GM18861 (cell line): ENCODE results near the gene EI24.
"Not testable (repeated sequence)": the region's sequence is repeated elsewhere in the genome, so short reads cannot be mapped to it uniquely, and the experiment has no call there.

Experiments
- ATAC-seq: cut with Tn5 transposase; IDR thresholded peaks from one replicate; pipeline ENCODE4 v1.9.1; 2021; ENCODE audit not compliant: unreplicated experiment

EI24 gene

DNA sequence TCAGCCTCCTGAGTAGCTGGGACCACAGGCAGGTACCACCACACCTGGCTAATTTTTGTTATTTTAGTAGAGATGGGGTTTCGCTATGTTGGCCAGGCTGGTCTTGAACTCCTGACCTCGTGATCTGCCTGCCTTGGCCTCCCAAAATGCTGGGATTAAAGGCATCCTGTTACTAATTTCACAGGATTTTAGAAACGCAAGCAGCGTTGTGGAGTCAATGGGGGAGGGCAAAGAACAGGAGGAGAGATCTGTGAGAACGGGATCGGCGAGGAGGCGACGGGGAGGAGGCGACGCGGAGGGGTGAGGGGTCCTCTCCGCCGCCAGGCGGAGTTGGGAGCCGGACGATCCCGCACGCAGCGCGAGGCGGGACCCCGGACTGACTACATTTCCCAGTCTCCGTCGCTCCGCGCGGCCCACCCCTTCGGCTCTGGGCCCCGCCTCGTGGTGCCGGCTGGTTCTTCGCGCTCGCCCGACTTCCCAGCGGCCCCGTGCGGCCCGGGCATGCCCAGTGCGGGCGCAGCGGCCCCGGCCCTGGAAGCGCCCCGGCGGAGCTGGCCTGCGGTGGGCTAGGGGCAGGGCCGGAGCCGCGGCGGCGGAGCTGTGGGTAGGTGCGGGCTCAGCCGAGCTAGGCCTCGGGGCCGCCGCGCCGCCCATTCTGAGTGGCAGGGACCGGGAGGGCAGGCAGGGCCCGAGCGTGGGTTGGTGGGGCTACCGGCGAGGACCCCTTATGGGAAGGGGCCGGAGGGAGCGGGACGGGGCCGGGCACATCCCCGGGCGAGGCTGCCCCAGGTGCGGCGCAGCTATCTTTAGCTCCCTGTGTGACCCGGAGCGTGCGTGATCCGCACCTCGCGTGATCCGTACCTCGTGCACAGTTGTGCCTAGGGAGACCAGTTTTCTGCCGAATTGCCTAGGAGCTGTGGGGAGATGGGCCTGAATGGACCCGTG, at the start of gene EI24:
Gene EI24 (plus strand): TSS at position 508 of the 945 bp plus-strand sequence. CDS start 3,051 bp downstream, outside the sequence.
- peak; percentile 97 for ATAC-seq

DNA sequence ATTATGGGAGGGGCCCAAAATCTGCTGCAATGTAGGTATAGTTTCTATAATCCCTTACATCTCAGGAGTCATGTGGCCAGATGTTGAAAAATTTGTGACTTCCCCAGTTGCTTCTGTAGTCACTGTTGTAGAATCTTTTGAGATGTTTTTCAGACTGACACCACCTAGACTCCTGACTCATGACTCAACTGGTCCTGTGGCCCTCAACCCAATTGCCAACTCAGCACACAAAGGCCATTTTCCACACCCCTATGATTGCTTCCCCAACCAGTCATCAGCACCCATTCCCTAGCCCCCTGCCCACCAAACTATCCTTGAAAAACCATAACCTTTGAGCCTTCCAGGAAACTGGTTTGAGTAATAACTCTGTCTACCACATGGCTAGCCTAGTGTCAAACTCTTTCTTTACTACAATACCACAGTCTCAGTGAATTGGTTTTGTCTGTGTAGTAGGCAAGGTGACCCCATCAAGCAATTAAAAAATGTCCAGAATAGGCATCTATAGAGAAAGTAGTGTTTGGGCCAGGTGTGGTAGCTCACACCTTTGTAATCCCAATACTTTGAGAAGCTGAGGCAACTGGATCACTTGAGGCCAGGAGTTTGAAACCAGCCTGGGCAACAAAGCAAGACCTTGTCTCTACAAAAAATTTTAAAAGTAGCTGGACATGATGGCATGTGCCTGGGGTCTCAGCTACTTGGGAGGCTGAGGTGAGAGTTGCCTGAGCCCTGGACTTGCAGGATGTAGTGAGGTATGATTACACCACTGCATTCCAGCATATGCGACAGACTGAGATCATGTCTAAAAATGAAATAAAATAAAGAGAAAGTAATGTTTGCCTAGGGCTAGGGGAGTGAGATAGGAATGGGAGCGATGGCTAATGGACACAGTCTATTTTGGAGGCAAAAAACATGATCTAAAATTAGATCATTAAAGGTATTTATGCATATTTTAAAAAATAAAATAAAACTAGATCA, 49.1 kb upstream of the EI24 start:
- no peak for ATAC-seq

DNA sequence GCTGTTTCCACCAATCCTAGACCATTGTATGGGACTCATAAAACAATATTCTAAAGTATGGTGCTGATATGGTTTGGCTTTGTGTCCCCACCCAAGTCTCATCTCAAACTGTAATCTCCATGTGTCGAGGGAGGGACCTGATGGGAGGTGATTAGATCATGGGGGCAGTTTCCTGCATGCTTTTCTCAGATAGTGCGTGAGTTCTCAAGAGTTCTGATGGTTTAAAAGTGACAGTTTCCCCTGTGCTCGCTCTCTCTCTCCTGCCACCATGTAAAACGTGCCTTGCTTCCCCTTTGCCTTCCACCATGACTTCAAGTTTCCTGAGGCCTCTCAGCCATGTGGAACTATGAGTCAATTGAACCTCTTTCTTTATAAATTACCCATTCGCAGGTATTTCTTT, 44.0 kb upstream of the EI24 start:
- no peak for ATAC-seq

DNA sequence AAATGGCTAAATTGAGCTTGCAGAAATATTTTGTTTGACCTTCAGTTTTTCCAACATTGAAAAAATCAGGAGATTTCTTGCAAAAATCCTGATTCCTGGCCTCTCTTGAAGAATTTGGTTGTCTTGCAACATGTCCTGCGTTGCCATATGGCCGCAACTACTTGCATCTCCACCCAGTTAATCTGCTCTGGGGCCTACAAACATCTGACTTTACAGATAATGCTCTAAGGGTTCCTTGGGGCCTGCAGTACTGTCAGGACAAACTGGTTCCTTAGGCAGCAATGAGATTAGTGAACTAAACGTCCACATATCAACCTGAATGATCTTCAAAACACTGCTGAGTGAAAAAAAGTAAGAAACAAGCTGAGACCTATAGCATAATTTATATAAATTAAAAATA, 36.6 kb upstream of the EI24 start:
- no peak for ATAC-seq

DNA sequence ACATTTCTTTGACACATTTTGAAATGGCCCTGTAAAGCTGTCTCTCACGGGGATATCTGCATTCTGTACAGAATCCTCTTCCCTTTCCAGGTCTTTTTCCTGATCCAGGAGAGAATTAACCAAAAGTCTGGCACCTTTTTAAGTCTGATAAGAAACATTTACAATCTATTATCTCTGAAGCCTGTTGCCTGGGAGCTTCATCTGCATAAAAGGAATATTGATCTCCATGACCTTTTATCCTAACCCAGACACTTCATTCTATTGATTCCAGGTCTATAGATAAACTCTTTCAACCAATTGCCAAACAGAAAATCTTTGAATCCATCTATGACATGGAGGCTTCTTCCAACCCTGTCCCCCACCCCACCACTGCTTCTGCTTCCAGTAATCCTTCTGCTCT, 33.7 kb upstream of the EI24 start:
- no peak for ATAC-seq

DNA sequence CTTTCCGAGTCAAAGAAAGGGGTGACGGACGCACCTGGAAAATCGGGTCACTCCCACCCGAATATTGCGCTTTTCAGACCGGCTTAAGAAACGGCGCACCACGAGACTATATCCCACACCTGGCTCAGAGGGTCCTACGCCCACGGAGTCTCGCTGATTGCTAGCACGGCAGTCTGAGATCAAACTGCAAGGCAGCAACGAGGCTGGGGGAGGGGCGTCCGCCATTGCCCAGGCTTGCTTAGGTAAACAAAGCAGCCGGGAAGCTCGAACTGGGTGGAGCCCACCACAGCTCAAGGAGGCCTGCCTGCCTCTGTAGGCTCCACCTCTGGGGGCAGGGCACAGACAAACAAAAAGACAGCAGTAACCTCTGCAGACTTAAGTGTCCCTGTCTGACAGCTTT, 32.4 kb upstream of the EI24 start:
- ATAC-seq, result not testable (repeated sequence)

DNA sequence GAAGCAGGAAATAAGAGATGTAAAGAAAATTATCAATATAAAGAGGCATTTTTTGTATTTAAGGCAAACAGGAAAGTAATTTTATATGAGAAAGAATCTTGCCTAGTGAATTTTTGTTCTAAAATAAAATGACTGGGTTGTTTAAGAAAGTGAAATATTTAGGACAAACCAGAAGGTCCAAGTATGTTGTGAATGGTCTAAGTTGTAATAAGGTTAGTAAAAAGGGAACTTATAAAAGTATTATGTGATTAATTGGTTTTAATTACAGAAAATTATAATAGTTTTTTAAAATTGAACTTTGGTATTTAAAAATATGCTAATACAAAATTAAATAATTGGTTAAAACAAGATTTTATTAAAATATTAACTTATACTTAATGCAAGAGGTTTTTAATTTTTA, 26.6 kb upstream of the EI24 start:
- no peak for ATAC-seq

DNA sequence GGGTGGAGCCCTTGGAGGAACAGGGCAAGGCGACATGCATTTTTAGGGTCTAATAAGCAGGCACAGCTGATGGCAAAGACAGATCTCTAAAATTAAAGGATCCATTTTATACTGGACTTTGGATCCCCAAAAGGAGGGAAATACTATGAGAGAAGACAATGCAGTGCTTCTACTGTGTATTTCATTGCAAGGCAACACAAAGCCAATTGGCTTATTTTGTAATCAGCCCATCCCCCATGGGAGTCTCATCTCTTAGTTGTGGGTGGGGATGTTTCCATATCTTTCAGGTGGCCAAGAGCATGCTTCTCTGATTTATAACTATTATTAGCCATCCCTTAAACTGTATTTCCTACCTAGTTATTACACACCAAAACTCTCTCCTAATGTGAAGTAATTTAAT, 18.5 kb upstream of the EI24 start:
- ATAC-seq, result no peak

DNA sequence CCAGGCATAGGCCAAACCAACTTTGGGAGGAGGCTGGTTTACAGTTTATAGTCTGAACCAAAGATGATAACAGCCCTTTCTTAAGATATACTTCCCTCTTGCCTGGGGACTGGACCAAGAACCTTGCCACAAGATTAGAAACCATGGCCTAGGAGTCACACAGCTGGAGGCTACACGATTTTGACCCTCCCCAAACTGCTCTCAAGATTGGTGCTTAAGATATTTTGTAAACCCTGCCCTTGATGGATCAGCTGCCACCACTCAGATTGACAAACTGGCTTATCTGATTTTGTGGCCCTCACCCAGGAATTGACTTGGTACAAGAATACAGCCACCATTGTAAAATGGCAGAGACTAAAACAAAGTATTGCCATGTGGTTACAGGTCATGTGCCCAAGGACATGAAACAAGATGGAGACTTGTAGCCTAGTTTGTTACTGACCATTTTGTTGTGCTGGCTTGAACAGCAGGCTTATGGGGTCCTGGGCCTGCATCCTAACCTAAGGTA, 17.4 kb upstream of the EI24 start:
- ATAC-seq, result no peak

DNA sequence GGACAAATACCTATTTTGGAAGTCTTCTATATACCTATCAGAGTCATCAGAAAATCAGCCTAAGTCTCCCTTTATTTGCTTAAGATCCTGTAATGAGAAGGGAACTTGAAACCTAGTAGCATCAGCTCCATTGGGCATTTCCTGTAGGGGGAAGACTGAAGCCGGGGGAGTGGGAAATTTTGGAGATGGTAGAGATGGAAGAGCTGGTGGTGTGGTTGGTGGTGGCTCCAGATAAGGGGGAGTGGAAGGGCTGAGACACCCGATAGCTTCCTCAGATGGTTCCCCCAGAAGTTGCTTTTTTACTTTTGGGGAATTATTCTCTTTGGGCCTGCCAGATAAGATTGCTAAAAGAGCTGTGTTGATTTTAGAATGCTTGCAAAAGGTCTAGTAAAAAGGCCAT, 16.4 kb upstream of the EI24 start:
- no peak for ATAC-seq

DNA sequence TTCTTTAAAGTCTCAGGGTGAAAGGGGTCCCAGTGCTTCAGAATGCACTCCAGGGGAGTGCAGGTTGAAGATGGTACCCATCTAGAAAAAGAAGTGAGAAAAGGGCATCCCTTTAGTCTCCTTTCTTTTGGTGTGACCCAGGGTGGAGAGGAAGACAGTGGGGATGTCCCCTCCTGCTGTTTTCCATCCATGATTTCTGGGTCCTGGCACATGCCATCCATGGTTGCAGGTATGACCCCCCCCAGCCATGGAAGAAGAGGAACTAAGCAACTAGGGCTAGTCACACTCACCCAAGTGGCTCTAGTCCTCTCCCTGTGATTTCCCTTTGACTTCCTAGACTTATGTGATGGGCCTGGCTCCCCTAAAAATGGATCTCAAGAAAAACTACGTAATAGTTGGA, 15.9 kb upstream of the EI24 start:
- no peak for ATAC-seq

DNA sequence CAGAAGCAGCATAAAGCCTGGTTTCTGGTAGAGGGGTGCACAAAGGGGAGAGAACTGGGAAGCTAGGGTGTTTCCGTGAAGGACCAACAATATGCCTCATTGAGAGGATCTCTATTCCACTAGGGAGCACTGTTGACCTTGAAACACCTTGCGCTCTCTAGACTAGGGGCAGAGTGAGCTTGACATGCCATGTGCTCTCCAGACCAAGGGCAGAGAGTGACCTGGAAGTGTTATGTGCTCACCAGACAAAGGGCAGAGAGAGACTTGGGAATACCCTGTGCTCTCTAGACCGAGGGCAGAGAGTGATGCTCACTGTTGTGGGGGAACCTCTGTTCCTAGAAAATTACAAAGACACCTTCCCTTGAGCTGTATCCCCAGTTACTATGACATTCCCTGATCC, 15.2 kb upstream of the EI24 start:
- ATAC-seq, result no peak

DNA sequence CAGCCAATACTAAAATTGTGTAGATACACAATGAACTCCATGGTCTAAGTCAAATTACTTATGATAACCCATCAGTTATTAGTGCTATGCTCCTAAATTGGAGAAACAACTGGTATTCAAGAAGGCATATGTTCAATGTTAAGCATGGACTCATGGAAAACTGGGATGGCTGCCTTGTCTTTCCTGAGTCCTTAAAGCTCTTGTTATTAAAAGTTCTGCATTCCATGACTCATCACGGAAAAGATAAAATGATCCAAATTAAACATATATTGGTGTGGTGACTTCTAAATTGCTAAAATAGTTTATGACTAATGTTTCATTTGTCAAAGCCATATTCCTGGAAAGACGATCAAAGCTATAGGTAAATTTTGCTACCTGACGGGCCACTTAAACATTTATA, 9.4 kb upstream of the EI24 start:
- ATAC-seq, result no peak

DNA sequence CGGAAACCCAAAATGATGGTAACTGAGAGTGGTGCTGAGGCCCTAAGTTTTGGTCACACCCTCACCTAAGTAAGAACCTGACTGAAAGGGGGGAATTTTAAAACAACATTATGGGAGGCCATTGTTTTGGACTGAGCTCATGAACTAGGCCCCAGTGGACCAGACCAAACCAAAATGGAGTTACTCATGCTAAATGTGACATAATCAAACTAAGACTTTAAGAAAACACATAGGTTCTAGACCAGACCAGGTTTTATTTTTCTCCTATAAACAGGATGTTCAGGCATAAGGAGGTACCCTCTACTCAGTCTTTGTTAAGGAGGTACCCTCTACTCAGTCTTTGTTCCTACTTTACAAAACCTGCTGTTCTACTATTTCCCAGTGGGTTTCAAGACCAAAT, 7.4 kb upstream of the EI24 start:
- no peak for ATAC-seq

DNA sequence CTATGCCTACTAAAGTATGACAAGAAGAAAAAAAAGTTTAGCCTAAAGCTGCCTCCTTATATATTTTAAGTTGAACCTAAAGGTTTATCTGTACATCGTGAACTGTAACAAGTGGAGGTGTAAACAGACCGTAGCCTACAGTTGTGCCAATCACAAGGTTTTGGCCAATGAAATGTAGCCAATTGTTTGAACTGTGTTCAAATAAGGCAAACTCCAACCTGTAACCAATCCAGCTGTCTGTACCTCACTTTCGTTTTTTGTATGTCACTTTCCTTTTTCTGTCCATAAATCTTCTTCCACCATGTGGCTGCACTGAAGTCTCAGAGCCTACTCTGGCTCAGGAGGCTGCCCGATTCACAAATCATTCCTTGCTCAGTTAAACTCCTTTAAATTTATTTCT, 6.8 kb upstream of the EI24 start:
- ATAC-seq, result no peak

DNA sequence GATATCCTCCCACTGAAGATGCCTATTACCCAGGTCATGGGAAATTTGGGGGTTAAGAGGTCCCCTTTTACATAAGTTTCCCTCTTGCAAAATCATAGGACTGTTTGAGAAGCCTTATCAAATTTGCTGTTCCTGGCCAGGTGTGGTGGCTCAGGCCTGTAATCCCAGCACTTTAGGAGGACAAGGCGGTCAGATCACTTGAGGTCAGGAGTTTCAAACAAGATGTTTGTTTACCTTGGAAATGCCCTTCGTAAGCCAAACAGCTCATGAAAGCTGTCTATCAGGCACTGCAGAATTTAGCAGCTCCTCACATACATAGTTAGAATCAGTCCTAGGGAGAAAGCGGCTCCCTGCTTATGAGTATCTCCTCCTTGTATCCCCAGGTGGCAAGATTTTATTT, 4.9 kb upstream of the EI24 start:
- no peak for ATAC-seq

DNA sequence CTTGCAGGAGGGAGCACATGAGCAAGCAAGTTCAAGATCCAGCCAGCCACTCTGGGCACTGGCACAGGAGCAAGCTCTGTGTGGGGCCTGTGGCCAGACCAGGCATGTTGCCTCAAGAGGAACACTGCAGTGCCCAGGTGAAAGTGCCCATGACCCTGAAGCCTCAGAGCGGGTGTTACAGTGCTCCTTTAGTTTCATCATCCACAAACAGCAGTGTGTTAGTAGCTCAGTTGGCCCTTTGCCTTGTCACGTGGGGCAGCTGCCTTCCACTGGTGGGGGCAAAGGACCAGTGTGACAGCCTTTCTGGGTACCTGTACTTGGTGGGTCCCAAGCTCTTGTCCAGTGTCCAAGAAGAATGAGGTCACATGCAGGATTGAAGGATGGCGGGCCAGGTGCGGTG, 3.0 kb upstream of the EI24 start:
- no peak for ATAC-seq

DNA sequence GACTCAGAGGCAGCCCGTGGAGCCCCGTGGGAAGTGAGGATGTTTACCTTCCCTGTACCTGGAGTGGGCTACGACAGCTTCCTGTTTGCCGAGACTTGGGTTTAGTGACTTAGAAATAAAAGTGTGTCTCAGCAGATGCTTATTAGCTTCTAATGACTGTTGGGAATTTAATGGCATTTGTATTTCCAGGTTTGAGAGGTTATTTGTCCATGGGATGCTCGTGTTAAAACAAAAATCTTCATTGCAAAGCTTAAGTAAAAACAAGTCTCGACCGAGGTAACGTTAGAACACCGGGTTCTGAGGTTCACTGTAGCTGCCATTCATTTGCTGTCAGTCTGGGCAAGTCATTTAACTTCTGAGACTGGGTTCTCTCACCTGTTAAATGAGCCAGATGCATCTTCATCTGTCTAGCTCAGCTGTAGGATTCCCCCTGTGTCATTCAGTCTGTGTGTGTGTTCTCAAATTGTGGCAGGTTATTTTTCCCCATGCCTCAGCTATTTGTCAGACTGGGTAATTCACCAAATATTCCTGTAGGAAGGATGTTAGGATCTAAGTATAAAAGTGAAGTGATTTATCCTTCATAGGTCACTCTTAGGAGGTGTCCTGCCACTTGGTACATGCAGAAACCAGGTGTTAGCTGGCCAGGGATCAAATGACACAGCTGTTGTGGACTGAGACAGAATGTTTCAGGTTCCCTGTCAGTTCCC, 791 bp downstream of the EI24 start:
- ATAC-seq, result no peak

DNA sequence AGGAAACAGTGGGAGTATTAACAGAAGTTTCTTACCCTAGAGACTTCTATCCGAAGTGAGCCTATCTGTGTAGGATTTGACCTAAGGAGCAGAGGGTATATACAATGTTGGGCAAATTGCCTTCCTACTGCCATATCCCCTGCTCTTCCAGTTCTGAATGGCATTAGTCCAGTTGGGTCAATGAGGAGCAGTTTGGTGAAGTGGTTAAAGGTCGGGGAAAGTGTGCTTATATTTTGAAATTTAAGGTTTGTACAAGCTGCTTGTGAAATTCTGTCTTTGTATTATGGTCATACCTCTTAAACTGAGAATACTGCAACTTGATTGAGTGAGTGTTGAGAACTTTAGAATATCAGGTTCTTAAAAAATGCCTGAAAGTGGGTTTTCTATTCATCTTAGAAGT, 1.7 kb downstream of the EI24 start:
- no peak for ATAC-seq

DNA sequence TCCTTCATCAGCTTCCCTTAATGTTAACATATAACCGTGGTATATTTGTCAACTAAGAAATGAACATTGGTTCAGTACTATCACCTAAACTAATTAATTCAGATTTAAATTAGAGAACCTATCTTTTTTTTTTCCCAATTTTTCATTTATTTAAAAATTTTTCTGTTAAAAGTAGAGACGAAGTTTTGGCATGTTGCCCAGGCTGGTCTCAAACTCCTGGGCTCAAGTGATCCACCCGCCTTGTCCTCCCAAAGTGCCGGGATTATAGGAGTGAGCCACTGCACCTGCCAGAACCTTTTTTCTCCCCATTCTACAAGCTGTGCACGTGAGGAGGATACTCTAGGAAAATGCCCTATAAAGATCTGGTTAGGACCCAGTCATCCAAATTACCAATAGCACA, 3.6 kb downstream of the EI24 start:
- no peak for ATAC-seq

DNA sequence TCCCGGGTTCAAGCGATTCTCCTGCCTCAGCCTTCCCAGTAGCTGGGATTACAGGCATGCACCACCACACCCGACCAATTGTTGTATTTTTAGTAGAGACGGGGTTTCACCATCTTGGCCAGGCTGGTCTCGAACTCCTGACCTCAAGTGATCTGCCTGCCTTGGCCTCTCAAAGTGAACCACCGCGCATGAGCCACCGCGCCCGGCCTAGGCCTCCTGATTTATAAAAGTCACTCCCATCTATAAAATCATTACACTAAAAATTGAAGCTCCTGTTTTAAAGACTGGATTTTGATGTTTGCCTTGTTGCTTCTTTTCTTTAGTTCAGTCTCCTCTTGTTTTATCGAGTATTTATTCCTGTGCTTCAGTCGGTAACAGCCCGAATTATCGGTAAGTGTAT, 7.9 kb downstream of the EI24 start:
- not testable (repeated sequence) for ATAC-seq
